GM06990 (cell line): ENCODE data around the gene TXNRD1.
"Not testable (repeated sequence)": the region's sequence is repeated elsewhere in the genome, so short reads cannot be mapped to it uniquely, and the experiment has no call there.

ENCODE experiments used
- DNase-seq: peaks from one replicate; pipeline ENCODE4 v3.0.0-alpha.2; 2011; ENCODE audit not compliant: insufficient read length; ENCODE audit errors: extremely low read depth
- H3K27me3 ChIP-seq: replicated peaks from 2 replicates; pipeline ENCODE4 v1.6.0; 2011; ENCODE audit warnings: low read length; ENCODE audit not compliant: control insufficient read depth, insufficient read depth
- H3K36me3 ChIP-seq: 2 replicates; pipeline ENCODE4 v1.5.1; 2011; ENCODE audit warnings: low read length; ENCODE audit not compliant: control insufficient read depth, insufficient read depth
- H3K4me3 ChIP-seq: replicated peaks from 2 replicates; pipeline ENCODE4 v1.5.1; 2011; ENCODE audit warnings: low read depth, mild to moderate bottlenecking, control low read depth, low read length
- CTCF ChIP-seq: IDR thresholded peaks from 2 replicates; pipeline ENCODE4 v1.5.1; 2011; ENCODE audit warnings: low read length, control low read depth, mild to moderate bottlenecking, inconsistent platforms; ENCODE audit not compliant: insufficient read depth, poor library complexity, severe bottlenecking

TXNRD1 gene

GRCh38 chr12:104288635-104289274 lies 73.2 kb downstream of the TXNRD1 start:
- H3K36me3 ChIP-seq, result peaks cover 6% of the 10 kb centered on the region
- DNase-seq, result peak; percentile 98
- peak overlapping the region; percentile 89 for H3K4me3 ChIP-seq
- no peaks in the 10 kb centered on the region for H3K27me3 ChIP-seq
- peak; percentile 31 for TF ChIP-seq CTCF

GRCh38 chr12:104290320-104290719 lies 74.7 kb downstream of the TXNRD1 start:
- TF ChIP-seq CTCF, result no peak
- Histone ChIP-seq H3K4me3 (no peak overlapping the region), H3K27me3 (no peaks in the 10 kb centered on the region), H3K36me3 (peaks cover 7% of the 10 kb centered on the region)
- no peak for DNase-seq

- Histone ChIP-seq H3K27me3 (no peaks in the 10 kb centered on the region), H3K4me3 (no peak overlapping the region), H3K36me3 (peaks cover 8% of the 10 kb centered on the region)
- no peak for TF ChIP-seq CTCF
- DNase-seq, result no peak
These were observed 75.3 kb downstream of the TXNRD1 start for GRCh38 chr12:104290855-104291254.

GRCh38 chr12:104291867-104292524 lies 76.4 kb downstream of the TXNRD1 start:
- Histone ChIP-seq H3K4me3 (no peak overlapping the region), H3K36me3 (peaks cover 13% of the 10 kb centered on the region), H3K27me3 (no peaks in the 10 kb centered on the region)
- TF ChIP-seq CTCF, result no peak
- no peak for DNase-seq

- no peak for TF ChIP-seq CTCF
- no peaks in the 10 kb centered on the region for H3K27me3 ChIP-seq
- DNase-seq, result no peak
- H3K36me3 ChIP-seq, result peaks cover 13% of the 10 kb centered on the region
- H3K4me3 ChIP-seq, result no peak overlapping the region
These were observed 77.6 kb downstream of the TXNRD1 start for GRCh38 chr12:104292872-104293794.

GRCh38 chr12:104294158-104294859 lies 78.7 kb downstream of the TXNRD1 start:
- not testable (repeated sequence) for H3K4me3 ChIP-seq

More at GRCh38 chr12:104294158-104294859, 78.7 kb downstream of the TXNRD1 start:
- DNase-seq, H3K27me3 ChIP-seq: not testable (repeated sequence)
- peaks cover 13% of the 10 kb centered on the region for H3K36me3 ChIP-seq
